HG03039 (cell line): ENCODE measurements around the gene SEC23A.
"Not testable (repeated sequence)": the region's sequence is repeated elsewhere in the genome, so short reads cannot be mapped to it uniquely, and the experiment has no call there.

Experiments used
- ATAC-seq: cut with Tn5 transposase; IDR thresholded peaks from one replicate; pipeline ENCODE4 v1.9.1; 2021; ENCODE audit warnings: mild to moderate bottlenecking, moderate library complexity; ENCODE audit not compliant: unreplicated experiment

SEC23A gene

DNA sequence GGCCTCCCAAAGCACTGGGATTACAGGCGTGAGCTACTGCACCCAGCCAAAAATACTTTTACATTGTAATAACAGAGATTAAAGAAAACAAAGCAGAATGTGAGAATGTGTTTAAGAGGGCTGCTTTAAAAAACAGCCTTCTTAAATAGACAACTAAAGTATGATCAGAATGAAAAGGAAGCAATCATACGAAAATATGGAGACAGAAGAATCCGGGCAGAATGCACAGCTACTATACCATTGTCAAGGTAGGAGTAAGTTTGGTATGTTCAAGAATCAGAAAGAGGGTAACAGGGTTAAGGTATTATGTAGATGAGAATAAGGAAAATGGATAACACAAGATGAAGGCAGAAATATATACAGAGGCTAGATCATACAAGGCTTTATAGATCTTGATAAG, 8.5 kb downstream of the SEC23A start:
- ATAC-seq = no peak

DNA sequence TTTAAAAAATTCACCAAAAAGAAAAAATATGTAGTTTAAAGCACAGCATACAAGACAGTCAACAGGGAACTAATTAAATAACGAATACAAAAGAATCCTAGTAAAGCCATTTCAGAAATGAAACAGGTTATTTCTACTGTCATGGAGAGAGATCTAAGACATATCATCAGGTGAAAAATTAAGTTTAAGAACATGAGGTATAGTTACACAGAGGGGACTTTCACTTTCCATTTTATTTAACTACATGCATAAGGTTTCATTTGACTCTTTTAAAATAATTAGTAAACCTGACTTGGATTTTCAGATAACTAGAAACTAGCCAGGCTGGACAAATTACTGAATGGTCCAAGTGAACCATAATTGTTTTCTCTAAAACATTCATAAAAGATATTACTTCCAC, 11.3 kb downstream of the SEC23A start:
- ATAC-seq = no peak

DNA sequence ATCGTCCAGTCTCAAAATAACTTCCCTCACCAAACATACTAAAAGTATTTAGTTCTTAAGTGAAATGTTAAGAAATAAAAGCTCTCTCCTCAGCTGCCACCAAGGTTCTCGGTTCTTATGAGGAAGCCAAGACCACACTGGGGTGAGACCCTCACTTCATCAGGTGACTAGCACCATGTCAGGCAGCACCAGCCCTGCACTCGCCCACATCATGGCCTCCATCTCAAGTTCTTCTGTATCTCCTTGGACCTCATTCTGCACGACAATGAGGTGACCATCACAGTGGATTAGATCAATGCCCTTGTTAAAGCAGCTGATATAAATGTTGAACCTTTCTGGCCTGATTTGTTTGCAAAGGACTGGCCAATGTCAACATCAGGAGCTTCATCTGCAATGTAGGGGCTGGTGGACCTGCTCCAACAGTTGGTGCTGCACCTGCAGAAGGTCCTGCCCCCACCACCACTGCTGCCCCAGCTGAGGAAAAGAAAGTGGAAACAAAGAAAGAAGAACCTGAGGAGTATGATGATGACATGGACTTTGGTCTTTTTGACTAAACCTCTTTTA, 12.4 kb downstream of the SEC23A start:
- no peak for ATAC-seq

DNA sequence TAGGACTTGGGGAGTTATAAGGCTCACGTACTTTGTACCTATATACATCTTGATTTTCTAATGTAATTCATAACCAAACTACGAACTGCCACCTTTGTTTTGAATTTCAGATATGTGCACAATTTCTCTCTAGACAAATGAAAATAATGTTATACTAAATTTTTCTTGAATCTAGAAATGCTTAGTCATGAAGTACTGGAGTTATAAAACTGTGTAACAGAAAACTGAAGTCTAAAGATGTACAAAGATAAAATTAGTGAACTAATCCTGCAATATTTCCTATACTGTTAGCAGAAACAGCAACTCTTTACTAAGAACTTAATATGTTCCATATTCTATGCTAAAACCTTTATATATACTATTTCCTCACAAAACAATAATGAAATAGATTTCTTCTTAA, 15.5 kb downstream of the SEC23A start:
- no peak for ATAC-seq

DNA sequence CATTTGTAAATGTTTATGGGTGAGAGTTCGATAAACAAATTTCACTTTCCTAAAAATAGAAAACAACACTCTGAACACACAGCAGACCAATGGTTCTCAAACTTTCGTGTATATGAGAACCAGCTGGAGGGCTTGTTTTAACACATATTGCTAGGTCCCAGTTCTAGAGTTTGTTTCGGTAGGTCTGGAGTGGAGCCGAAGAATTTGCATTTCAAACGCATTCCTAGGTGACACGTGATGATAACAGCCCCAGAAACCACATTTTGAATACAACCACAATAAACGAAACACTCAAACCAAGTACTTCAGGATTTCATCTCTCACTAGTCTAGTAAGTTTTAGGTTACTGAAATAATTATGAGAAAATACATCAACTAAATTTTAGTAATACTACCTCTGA, 17.1 kb downstream of the SEC23A start:
- ATAC-seq = no peak

DNA sequence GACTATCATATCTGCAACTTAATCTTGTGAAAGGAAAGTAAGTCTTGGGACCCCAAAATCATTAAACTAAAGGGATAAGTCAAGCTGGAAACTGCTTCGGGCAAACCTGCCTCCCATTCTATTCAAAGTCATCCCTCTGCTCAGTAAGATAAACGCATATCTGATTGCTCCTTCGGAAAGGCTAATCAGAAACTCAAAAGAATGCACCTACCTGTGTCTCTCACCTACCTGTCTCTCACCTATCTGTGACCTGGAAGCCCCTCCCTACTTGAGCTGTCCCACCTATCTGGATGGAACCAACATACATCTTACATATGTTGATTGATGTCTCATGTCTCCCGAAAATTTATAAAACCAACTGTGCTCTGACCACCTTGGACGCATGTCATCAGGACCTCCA, 19.9 kb downstream of the SEC23A start:
- ATAC-seq = no peak

DNA sequence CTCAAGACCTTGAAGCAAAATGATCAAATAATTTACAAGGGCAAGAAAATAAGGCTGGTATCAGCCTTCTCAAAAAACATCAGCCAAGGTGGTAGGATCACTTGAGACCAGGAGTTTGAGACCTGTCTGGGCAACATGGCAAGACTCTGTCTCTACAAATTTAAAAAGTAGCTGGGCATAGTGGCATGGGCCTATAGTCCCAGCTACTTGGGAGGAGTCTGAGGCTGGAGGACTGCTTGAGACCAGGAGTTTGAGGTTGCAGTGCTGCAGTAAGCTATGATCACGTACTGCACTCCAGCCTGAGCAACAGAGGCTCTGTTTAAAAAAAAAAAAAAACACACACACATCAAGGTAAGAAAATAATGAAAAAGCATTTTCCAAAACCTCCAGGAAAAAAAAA, 22.1 kb downstream of the SEC23A start:
- ATAC-seq = no peak

DNA sequence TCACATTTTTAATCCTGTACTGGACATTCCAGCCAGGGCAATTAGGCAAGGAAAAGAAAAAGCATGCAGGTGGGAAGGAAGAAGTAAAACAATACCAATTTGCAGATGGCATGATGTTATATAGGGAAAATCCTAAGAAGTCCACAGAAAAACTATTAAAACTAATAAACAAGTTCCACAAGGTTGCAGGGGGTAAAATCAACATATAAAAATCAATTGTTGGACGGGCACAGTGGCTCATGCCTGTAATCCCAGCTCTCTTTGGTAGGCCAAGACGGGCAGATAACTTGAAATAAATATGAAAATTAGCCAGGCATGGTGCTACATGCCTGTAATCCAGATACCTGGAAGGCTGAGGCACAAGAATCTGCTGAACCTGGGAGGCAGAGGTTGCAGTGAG, 31.9 kb downstream of the SEC23A start:
- ATAC-seq = no peak

DNA sequence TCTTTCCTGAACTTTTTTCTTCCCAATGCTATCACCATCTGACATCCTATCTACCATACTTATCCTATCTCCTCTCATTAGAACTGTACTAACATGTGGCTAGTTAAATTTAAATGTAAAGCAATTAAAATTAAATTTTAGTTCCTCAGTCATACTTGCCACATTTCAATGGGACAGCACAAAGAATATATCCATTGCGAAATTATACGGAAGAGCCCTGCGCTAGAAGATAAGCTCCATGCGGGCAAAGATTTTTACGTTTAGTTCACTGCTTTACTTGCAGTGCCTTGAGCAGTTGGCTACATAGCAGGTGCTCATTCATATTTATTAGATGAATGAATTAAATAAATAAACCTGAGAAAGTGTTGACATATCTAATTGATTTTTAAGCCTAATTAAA, 33.1 kb downstream of the SEC23A start:
- no peak for ATAC-seq

DNA sequence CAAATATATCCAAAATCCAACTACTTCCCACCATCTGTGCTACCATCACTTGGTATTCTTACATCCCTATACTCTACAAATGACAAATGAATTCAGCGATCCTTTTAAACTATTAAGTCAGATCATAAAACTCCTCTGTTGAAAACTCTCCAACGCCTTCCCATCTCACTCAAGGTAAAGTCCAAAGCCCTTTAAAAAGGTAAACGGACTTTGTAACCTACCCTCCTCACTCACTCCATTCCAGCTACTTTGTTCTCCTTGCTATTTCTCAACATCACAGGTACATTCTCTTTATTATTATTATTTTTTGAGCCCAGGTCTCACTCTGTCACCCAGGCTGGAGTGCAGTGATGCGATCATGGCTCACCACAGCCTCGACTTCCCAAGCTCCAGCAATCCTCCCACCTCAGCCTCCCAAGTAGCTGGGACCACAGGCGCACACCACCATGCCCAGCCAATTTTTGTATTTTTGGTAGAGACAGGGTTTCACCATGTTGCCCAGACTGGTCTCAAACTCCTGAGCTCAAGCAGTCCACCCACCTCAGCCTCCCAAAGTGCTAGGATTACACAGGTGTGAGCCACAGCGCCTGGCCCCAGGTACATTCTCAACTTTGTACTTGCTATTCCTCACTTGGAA, 33.7 kb downstream of the SEC23A start:
- not testable (repeated sequence) for ATAC-seq

DNA sequence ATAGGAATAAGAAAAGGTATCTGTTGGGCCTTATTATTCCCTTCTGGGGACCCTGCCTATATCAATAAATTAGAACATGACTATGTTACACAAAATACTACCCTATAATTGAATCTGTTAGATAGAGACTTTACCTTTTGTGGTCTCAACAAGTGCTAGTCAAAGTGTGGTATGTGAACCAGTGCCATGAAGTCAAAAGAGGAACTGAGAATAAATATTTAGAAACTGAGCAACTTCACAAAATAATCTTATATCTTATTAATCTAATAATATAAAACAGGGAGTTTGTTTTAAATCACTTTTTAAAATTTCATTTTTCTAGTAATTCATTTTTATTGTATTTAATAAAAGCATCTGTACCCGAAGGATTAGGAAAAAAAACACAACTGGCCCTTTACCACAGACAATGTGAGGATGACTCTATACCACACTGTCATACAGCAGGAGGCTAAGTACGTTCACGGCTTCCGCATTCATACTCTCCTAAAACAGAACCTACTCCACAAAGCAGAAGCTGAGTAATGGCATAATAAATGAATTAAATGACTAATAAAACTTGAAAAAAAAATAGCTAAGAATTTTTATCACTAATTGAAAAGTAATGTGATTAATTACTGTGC, 42.1 kb downstream of the SEC23A start:
- ATAC-seq = peak; percentile 98

DNA sequence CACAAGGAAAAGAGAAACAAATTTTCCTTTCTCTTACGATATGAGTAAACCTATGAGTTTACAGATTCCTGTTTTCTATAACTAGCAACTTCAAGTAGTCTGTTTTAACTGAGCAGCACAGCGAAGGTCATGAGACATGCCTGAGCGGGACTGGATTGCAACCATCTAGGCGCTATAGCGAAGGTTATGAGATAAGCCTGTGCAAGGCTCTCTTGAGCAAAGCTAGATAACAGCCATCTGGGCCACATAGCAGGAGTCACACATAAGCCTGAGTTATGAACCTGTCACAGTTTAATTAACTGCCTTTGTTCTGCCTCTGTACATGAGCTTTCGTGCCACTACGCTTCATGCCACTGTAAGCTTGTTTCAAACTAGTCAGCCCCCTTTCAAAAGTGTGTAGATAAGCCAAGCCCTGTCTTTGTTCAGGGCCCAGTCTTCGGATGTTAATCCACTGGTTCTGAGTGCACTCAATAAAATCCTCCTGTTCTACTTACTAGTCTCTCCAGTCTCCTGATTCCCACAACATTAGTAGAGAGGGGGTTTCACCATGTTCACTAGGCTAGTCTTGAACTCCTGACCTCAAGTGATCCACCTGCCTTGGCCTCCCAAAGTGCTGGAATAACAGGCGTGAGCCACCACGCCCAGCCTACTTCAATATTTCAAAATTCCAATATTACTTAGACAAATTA, 47.1 kb downstream of the SEC23A start:
- no peak for ATAC-seq

DNA sequence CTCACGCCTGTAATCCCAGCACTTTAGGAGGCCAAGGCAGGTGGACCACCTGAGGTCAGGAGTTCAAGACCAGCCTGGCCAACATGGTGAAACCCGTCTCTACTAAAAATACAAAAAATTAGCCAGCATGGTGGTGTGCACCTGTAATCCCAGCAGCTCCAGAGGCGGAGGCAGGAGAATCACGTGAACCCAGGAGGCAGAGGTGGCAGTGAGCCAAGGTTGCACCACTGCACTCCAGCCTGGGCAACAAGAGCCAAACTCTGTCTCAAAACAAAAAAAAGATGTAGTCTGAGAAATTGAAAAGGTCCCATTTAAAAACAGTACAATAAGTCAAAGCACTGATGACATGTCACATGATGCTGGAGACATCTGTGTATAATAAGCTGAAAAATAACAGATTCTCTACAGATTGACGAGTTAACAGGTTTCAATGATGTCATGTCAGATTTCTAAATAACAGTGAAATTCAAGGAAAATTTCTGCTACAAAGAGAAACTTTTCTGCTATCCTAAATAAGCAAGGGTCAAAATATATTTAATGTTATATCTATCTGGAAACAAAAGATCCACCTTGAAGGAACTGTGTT, 50.1 kb downstream of the SEC23A start:
- ATAC-seq = not testable (repeated sequence)

DNA sequence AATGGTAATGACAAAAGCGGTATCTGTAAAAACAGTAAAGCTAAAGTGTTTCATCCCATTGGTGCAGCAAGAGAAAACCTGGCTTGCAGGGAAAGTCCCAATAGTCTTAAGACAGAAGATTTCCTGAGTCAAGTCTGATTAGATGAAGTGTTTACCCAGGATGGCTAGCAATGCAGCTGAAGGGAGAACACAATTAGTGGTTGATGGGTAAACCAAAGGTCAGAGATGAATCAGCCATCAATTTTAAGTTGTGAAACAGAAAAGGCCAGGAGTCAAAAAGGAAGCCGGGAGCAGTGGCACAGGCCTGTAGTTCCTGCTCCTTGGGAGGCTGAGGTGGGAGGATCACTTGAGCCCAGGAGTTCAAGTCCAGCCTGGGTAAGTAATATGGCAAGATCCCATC, 52.6 kb downstream of the SEC23A start:
- no peak for ATAC-seq

DNA sequence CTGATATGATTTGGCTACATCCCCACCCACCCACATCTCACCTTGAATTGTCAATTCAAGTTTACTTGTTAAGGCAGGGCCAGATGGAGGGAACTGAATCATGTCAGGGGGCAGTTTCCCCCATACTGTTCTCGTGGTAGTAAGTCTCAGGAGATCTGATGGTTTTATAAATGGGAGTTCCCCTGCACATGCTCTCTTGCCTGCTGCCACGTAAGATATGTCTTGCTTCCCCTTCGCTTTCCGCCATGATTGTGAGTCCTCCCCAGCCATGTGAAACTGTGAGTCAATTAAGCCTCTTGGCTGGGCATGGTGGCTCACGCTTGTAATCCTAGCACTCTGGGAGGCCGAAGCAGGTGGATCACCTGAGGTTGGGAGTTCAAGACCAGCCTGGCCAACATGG, 57.1 kb downstream of the SEC23A start:
- ATAC-seq = not testable (repeated sequence)

DNA sequence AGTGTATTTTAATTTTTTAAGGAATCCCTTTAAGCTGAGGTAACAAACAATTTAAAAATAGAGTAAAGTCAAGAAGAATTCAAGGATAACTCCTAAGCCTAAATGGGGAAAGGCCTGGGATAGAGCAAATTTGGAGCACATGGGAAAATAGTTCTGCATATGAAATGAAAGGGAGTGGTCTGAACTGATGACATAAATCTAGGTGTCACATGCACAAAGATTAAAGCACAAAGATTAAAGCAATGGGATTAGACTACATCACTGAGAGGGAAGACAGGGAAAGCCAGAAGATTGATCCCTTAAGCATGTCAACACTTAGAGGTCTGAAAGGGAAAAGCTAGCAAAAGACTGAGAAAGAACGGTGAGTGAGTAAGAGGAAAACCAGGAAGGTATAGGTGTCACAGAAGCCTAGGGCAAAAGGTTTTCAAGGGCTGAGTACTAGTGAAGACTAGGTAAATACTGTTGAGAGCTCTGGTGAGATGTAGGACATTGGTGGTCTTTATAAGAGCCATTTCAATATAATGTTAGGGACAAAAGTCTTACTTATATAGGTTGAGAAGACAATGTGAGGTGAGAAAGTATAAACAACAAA, 59.6 kb downstream of the SEC23A start:
- no peak for ATAC-seq

DNA sequence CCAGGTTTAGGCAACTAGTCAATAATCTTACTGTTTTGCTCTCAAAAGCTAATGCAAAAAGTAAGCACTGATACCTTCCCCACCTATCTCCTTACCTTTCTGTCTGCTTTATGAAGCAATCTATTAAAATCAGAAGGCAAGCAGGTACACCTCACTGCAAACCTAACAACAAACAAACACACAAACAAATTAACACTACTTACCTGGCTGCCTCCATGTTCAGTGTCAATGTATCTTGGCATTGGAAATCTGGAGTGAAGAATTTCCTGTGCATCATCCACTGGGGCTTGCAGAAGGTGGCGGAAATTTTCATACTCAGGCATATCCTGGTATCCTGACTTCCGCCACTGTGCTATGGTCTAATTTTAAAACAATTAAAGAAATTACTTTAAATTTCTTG, 62.5 kb downstream of the SEC23A start:
- no peak for ATAC-seq

DNA sequence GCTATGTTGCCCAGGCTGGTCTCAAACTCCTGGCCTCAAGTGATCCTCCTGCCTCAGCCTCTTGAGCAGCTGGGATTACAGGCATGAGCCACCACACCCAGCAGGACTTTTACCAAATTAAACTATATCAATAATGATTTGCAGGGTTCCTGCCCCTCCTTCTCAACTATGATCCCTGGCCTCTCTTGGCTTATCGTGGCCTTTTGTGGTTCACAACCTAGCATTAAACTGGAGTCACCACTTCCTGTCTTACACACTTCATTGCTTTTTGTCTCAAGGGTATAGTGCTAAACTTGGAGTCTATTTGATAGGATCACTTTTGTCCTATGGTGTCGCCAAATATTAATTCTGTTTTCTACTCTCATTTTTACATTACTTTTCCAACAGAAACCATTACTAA, 64.5 kb downstream of the SEC23A start:
- no peak for ATAC-seq

DNA sequence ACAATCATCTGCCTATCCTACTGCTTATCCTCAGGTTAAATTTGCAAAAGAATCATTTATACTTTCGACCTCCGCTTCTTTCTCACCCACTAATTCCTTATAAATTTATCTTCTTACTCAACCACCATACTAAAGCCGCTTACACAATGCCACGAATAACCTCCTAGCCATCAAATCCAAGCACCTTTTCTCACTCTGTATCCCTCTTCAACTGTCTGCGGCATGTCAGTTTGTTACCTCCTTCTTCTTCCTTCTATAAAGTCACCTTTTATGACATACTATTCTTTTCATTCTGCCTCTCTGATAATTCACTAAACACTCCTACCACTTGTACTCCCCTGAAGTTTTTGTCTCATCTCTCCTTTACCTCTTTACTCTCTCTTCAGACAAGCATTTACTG, 66.3 kb downstream of the SEC23A start:
- no peak for ATAC-seq

DNA sequence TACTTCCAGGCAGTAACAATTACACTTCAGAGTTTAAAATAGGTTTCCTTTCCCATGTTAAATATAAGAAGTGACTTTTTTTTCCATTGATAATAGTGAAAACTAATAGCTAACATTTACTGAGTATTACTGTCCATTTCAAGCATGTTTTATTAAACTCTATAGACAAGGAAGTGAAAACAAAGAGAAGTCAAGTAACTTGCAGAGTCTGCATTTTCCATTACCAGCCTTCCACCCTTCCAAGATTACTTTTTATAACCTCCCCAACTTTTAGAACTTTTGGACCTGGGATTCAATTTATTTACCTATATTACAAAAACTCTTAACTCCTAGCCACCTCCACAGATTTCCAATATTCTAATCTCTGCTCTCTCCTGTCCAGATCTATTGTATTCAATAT, 67.7 kb downstream of the SEC23A start:
- no peak for ATAC-seq

DNA sequence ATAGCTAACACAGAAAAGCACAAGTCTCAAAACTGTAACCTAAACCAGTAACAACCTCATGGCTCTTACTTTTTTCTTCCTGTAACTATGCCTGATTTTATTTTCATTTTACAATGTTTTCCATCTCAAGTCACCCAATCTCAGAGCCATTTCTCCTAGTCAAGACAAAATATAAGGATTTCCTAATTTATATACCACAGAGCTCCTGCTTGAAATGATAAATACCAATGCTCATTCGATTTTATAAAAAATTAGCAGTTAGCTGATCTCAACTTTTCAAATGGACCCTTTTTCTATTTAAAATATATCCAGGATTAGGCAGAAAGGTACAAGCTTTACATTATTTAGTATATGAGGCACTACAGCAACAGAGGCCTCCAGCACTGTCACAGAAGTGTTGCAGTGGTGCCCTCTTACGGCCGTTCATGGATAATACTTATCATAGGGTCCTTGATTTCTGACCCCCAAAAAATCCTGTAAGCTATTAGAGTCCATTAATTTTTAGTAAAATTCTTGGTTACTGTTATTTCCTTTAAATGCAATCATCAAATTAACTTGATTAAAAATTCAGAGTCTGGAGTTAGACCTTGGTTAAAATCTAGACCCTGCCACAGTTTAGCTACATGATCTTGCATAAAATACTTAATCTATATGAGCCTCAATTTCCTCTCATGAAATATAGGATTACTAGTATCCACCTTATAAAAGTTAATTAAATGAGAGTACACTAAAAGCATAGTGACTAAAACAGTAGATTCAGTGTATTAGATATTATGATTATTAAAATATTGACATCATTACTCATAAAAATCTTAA, 68.3 kb downstream of the SEC23A start:
- ATAC-seq = no peak
